A549 (cell line): ENCODE results near the gene DIP2C. TPM values are rescaled to one million over a fixed set of nuclear protein-coding genes. Genes with fewer than 3 reads are reported as not detected.

Experiments used
- ATAC-seq, 2 experiments: fragments of 200-7000 bp in 1 of 2; fragments of >200 bp in 1 of 2; cut with Nextera tagmentation in 1 of 2; cut with Tn5 transposase in 1 of 2; 3 replicates each; pipeline versions ENCODE4 v1.8.0 to v1.9.1; 2018 to 2020; ENCODE audit warnings: mild to moderate bottlenecking in 1 of 2, moderate library complexity in 1 of 2
- CTCF ChIA-PET: fragments of 300-600 bp; sonication (Branson Sonifier 250); formaldehyde crosslinking; extraction: SDS; loops from one replicate; lab custom pipeline; 2021; ENCODE audit warnings: antibody characterized with exemption, inconsistent platforms; lab: Yijun Ruan, JAX
- POLR2A ChIA-PET: fragments of 350-600 bp; formaldehyde crosslinking; extraction: SDS; loops from one replicate; lab custom pipeline; 2021; ENCODE audit warnings: antibody characterized with exemption, inconsistent platforms; lab: Yijun Ruan, JAX
- DNase-seq, 2 experiments: peaks; one replicate each; pipeline versions ENCODE4 v3.0.0 to v3.0.0-alpha.2; 2011 to 2016; ENCODE audit warnings: low read depth in 1 of 2, low spot score in 1 of 2
- FAIRE-seq: peaks from 2 replicates; lab custom pipeline; 2011; peaks lifted over from hg19 to GRCh38; lab: Jason Lieb, UNC
- H3K27ac ChIP-seq, 2 experiments: fragments of >200 bp; sonication (Bioruptor Twin); formaldehyde crosslinking; 3 replicates each; pipeline ENCODE4 v1.5.1; 2016 to 2017
- H3K4me1 ChIP-seq: fragments of >200 bp; sonication (Bioruptor Twin); formaldehyde crosslinking; 3 replicates; pipeline ENCODE4 v1.6.1; 2016
- H3K4me2 ChIP-seq: fragments of >200 bp; sonication (Bioruptor Twin); formaldehyde crosslinking; 3 replicates; pipeline ENCODE4 v1.6.1; 2016
- H3K4me3 ChIP-seq: fragments of >200 bp; sonication (Bioruptor Twin); formaldehyde crosslinking; 3 replicates; pipeline ENCODE4 v1.5.1; 2016
- H3K9me3 ChIP-seq: fragments of >200 bp; sonication (Bioruptor Twin); formaldehyde crosslinking; 3 replicates; pipeline ENCODE4 v1.6.1; 2016
- BHLHE40 ChIP-seq: IDR thresholded peaks from 2 replicates; pipeline ENCODE4 v1.6.1; 2012; ENCODE audit warnings: low read depth, low read length, inconsistent platforms
- CBX2 ChIP-seq: fragments of 200-600 bp; sonication (generic); IDR thresholded peaks from 2 replicates; pipeline ENCODE4 v1.6.1; 2016; ENCODE audit warnings: low read depth, mild to moderate bottlenecking, borderline replicate concordance
- CEBPB ChIP-seq, 2 experiments: fragments of >200 bp in 1 of 2; sonication (Bioruptor Twin) in 1 of 2; formaldehyde crosslinking in 1 of 2; IDR thresholded peaks; 2 replicates each; pipeline ENCODE4 v1.6.1; 2012 to 2016
- EHF ChIP-seq: fragments of 250-450 bp; sonication (Bioruptor Pico); IDR thresholded peaks from 2 replicates; pipeline ENCODE4 v1.5.0; 2020; ENCODE audit warnings: mild to moderate bottlenecking
- EHMT2 ChIP-seq: fragments of 200-600 bp; sonication (generic); IDR thresholded peaks from 2 replicates; pipeline ENCODE4 v1.6.1; 2016; ENCODE audit warnings: antibody characterized with exemption, low read depth, mild to moderate bottlenecking, moderate library complexity
- ESRRA ChIP-seq: fragments of 150-350 bp; IDR thresholded peaks from 2 replicates; pipeline ENCODE4 v1.6.1; 2014; ENCODE audit warnings: mild to moderate bottlenecking, low read length, borderline replicate concordance
- GATA3 ChIP-seq: IDR thresholded peaks from 2 replicates; pipeline ENCODE4 v1.6.1; 2012; ENCODE audit warnings: borderline replicate concordance
- HDAC2 ChIP-seq: fragments of 200-600 bp; sonication (generic); IDR thresholded peaks from 2 replicates; pipeline ENCODE4 v1.6.1; 2016
- HOXA7 ChIP-seq: fragments of 250-450 bp; sonication (Bioruptor Pico); IDR thresholded peaks from 2 replicates; pipeline ENCODE4 v1.5.0; 2020; ENCODE audit warnings: mild to moderate bottlenecking, moderate library complexity
- JUNB ChIP-seq: fragments of >200 bp; sonication (Bioruptor Twin); formaldehyde crosslinking; IDR thresholded peaks from 2 replicates; pipeline ENCODE4 v1.6.1; 2016
- MYC ChIP-seq: IDR thresholded peaks from 2 replicates; pipeline ENCODE4 v1.6.1; 2012; ENCODE audit warnings: mild to moderate bottlenecking, inconsistent platforms, low read length, improper control_type of control experiment, borderline replicate concordance
- NPAS2 ChIP-seq: fragments of 250-450 bp; sonication (Bioruptor Pico); IDR thresholded peaks from 2 replicates; pipeline ENCODE4 v1.8.0; 2022; ENCODE audit warnings: mild to moderate bottlenecking, moderate library complexity, borderline replicate concordance
- PHF8 ChIP-seq: fragments of 200-600 bp; sonication (generic); IDR thresholded peaks from 2 replicates; pipeline ENCODE4 v1.6.1; 2016; ENCODE audit warnings: low read depth, mild to moderate bottlenecking, antibody characterized with exemption, moderate library complexity, borderline replicate concordance
- POLR2A ChIP-seq: IDR thresholded peaks from 2 replicates; pipeline ENCODE4 v1.6.1; 2012; ENCODE audit warnings: mild to moderate bottlenecking, low read length
- RAD21 ChIP-seq, 2 experiments: fragments of >200 bp in 1 of 2; sonication (Bioruptor Twin) in 1 of 2; formaldehyde crosslinking in 1 of 2; IDR thresholded peaks in 1 of 2; conservative IDR thresholded peaks in 1 of 2; 2 replicates in 1 of 2; 3 replicates in 1 of 2; pipeline ENCODE4 v1.6.1; 2012 to 2018; ENCODE audit warnings: inconsistent platforms in 1 of 2
- RARB ChIP-seq: fragments of 250-450 bp; sonication (Bioruptor Pico); IDR thresholded peaks from 2 replicates; pipeline ENCODE4 v1.8.0; 2021; ENCODE audit warnings: mild to moderate bottlenecking, moderate library complexity
- RCOR1 ChIP-seq: fragments of 150-350 bp; IDR thresholded peaks from 2 replicates; pipeline ENCODE4 v1.6.1; 2014; ENCODE audit warnings: antibody characterized with exemption, low read length, low read depth
- RNF2 ChIP-seq: fragments of 200-600 bp; sonication (generic); IDR thresholded peaks from 2 replicates; pipeline ENCODE4 v1.6.1; 2016; ENCODE audit warnings: low read depth, mild to moderate bottlenecking, antibody characterized with exemption, moderate library complexity, borderline replicate concordance
- TFCP2L1 ChIP-seq: fragments of 250-450 bp; sonication (Bioruptor Pico); IDR thresholded peaks from 2 replicates; pipeline ENCODE4 v1.5.0; 2021; ENCODE audit warnings: mild to moderate bottlenecking
- TP53 ChIP-seq: fragments of 250-450 bp; sonication (Bioruptor Pico); IDR thresholded peaks from 2 replicates; pipeline ENCODE4 v1.5.0; 2021; ENCODE audit warnings: mild to moderate bottlenecking, moderate library complexity
- ZC3H11A ChIP-seq: fragments of 450-650 bp; IDR thresholded peaks from 2 replicates; pipeline ENCODE4 v1.6.1; 2014; ENCODE audit warnings: antibody characterized with exemption, mild to moderate bottlenecking
- ZFP36 ChIP-seq: fragments of 450-650 bp; IDR thresholded peaks from 2 replicates; pipeline ENCODE4 v1.6.1; 2014; ENCODE audit warnings: borderline replicate concordance; ENCODE audit not compliant: partially characterized antibody
- WGBS: methylation state at CpG from one replicate; pipeline ENCODE4 v1.1.6; 2017; ENCODE audit errors: missing lambda C conversion rate; 5-methylcytosine and 5-hydroxymethylcytosine counted together
- polyA plus RNA-seq, 4 experiments: library from polyadenylated mRNA; depleted of rRNA in 3 of 4; stranded (reverse); fragments of >200 nt; fragmentation: RNase III in 1 of 4; extraction: RNeasy Plus Mini Kit Qiagen cat#74134 plus additional on column Dnase treatment in 1 of 4; gene quantifications; 2 replicates in 3 of 4; 3 replicates in 1 of 4; pipeline ENCODE4 v1.2.3, GENCODE V29; 2011 to 2017
- TF ChIP-seq, protein P1 (sequence below): fragments of 250-450 bp; sonication (Bioruptor Pico); IDR thresholded peaks from 2 replicates; pipeline ENCODE4 v1.5.0; 2021; ENCODE audit warnings: mild to moderate bottlenecking, moderate library complexity, borderline replicate concordance
- TF ChIP-seq, protein P2 (sequence below): IDR thresholded peaks from 2 replicates; pipeline ENCODE4 v1.6.1; 2012
- TF ChIP-seq, protein P3 (sequence below): fragments of 200-600 bp; sonication (generic); IDR thresholded peaks from 2 replicates; pipeline ENCODE4 v1.6.1; 2016; ENCODE audit warnings: antibody characterized with exemption, mild to moderate bottlenecking, moderate library complexity
- TF ChIP-seq, protein P4 (sequence below): fragments of 250-450 bp; sonication (Bioruptor Pico); IDR thresholded peaks from 2 replicates; pipeline ENCODE4 v1.5.0; 2020; ENCODE audit warnings: low read depth, mild to moderate bottlenecking, moderate library complexity
- TF ChIP-seq, protein P5 (sequence below): fragments of >200 bp; sonication (Bioruptor Twin); formaldehyde crosslinking; IDR thresholded peaks from 3 replicates; pipeline ENCODE4 v1.6.1; 2016
- TF ChIP-seq, protein P6 (sequence below): fragments of >200 bp; sonication (Bioruptor Twin); formaldehyde crosslinking; IDR thresholded peaks from 2 replicates; pipeline ENCODE4 v1.6.1; 2016

The DIP2C gene
- polyA plus RNA-seq, 2 of the 4 experiments (the other 2 are of a cell fraction): 3.7 to 5.0 TPM

DNA sequence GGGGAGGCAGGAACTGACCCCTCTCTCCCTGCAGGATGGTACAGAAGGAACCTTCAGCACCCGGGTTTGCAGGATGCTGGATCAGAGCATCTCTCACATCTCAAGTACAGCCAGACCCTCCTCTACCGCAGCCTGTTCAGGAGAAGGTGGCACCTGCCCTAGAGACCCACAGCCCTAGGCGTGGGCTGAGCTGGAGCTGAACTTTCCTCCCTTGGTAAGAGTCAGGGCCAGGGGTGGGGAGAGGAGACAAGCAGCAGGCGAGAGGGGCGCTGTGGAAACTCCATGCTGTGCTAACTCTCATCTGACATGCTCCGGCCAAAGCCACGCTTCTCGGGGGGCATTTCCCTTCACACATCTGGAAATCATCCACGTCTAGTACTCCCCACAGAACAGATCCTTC, 154.4 kb downstream of the DIP2C start:
- H3K9me3 ChIP-seq: no peaks in the 10 kb centered on the region
- DNase-seq (no peak), FAIRE-seq (no peak), ATAC-seq (no peak)
- POLR2A ChIA-PET: no interaction called here
- CTCF ChIA-PET: no interaction called here
- TF ChIP-seq HOXA7 (CRISPR knock-in tag): no peak
- TF ChIP-seq BHLHE40: no peak
- no peak for TF ChIP-seq ZFP36
- TF ChIP-seq JUNB: no peak
- no peak for TF ChIP-seq RARB
- TF ChIP-seq RAD21 (conservative IDR thresholded peaks at IDR 0.05 in 1 of 2, IDR thresholded peaks at IDR 0.05 in 1 of 2): no peak
- TF ChIP-seq TFCP2L1 (CRISPR knock-in tag): no peak
- TF ChIP-seq ESRRA: no peak
- TF ChIP-seq, protein P1, sequence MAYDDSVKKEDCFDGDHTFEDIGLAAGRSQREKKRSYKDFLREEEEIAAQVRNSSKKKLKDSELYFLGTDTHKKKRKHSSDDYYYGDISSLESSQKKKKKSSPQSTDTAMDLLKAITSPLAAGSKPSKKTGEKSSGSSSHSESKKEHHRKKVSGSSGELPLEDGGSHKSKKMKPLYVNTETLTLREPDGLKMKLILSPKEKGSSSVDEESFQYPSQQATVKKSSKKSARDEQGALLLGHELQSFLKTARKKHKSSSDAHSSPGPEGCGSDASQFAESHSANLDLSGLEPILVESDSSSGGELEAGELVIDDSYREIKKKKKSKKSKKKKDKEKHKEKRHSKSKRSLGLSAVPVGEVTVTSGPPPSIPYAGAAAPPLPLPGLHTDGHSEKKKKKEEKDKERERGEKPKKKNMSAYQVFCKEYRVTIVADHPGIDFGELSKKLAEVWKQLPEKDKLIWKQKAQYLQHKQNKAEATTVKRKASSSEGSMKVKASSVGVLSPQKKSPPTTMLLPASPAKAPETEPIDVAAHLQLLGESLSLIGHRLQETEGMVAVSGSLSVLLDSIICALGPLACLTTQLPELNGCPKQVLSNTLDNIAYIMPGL (CRISPR knock-in tag): no peak
- no peak for TF ChIP-seq TP53 (CRISPR knock-in tag)
- TF ChIP-seq, protein P2, sequence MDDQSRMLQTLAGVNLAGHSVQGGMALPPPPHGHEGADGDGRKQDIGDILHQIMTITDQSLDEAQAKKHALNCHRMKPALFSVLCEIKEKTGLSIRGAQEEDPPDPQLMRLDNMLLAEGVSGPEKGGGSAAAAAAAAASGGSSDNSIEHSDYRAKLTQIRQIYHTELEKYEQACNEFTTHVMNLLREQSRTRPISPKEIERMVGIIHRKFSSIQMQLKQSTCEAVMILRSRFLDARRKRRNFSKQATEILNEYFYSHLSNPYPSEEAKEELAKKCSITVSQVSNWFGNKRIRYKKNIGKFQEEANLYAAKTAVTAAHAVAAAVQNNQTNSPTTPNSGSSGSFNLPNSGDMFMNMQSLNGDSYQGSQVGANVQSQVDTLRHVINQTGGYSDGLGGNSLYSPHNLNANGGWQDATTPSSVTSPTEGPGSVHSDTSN: no peak
- TF ChIP-seq, protein P3, sequence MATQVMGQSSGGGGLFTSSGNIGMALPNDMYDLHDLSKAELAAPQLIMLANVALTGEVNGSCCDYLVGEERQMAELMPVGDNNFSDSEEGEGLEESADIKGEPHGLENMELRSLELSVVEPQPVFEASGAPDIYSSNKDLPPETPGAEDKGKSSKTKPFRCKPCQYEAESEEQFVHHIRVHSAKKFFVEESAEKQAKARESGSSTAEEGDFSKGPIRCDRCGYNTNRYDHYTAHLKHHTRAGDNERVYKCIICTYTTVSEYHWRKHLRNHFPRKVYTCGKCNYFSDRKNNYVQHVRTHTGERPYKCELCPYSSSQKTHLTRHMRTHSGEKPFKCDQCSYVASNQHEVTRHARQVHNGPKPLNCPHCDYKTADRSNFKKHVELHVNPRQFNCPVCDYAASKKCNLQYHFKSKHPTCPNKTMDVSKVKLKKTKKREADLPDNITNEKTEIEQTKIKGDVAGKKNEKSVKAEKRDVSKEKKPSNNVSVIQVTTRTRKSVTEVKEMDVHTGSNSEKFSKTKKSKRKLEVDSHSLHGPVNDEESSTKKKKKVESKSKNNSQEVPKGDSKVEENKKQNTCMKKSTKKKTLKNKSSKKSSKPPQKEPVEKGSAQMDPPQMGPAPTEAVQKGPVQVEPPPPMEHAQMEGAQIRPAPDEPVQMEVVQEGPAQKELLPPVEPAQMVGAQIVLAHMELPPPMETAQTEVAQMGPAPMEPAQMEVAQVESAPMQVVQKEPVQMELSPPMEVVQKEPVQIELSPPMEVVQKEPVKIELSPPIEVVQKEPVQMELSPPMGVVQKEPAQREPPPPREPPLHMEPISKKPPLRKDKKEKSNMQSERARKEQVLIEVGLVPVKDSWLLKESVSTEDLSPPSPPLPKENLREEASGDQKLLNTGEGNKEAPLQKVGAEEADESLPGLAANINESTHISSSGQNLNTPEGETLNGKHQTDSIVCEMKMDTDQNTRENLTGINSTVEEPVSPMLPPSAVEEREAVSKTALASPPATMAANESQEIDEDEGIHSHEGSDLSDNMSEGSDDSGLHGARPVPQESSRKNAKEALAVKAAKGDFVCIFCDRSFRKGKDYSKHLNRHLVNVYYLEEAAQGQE: no peak
- no peak for TF ChIP-seq EHF (CRISPR knock-in tag)
- no peak for TF ChIP-seq ZC3H11A
- no peak overlapping the region for H3K4me3 ChIP-seq
- no peak overlapping the region for H3K27ac ChIP-seq
- no peaks in the 10 kb centered on the region for H3K4me1 ChIP-seq
- H3K4me2 ChIP-seq: no peak overlapping the region
- WGBS: 92% methylated on average over 9 of the region's 9 CpGs

DNA sequence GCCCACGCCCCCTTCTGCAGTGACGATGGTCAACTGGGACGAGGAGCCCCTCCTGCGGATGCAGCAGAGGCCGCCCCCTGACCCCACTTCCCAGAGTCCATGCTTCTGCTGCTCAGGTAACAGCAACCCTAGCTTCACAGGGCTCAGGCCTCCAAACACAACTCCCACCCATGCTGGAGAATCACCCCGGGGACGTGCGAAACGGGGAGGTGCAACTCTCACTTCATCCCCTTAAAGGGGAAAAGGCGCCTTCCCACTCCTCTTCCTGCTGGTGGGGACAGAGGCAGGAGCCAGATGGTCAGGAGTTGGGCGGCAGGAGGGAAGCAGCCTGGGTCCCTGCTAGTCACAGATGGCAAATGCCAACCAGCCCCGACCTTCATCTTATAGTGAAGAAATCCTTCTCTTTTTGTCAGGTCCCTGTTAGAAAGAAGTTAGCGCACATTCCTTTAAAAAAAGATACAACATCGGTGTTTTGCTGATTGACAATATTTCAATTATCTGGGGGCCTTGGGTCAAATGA, 155.4 kb downstream of the DIP2C start:
- no peak for TF ChIP-seq RCOR1
- no peak for TF ChIP-seq EHMT2
- TF ChIP-seq RARB: no peak
- TF ChIP-seq, protein P4, sequence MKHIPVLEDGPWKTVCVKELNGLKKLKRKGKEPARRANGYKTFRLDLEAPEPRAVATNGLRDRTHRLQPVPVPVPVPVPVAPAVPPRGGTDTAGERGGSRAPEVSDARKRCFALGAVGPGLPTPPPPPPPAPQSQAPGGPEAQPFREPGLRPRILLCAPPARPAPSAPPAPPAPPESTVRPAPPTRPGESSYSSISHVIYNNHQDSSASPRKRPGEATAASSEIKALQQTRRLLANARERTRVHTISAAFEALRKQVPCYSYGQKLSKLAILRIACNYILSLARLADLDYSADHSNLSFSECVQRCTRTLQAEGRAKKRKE (CRISPR knock-in tag): no peak
- TF ChIP-seq, protein P5, sequence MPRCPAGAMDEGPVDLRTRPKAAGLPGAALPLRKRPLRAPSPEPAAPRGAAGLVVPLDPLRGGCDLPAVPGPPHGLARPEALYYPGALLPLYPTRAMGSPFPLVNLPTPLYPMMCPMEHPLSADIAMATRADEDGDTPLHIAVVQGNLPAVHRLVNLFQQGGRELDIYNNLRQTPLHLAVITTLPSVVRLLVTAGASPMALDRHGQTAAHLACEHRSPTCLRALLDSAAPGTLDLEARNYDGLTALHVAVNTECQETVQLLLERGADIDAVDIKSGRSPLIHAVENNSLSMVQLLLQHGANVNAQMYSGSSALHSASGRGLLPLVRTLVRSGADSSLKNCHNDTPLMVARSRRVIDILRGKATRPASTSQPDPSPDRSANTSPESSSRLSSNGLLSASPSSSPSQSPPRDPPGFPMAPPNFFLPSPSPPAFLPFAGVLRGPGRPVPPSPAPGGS: no peak
- no peak for TF ChIP-seq POLR2A
- no peak for TF ChIP-seq HDAC2
- TF ChIP-seq GATA3: no peak
- no peak for TF ChIP-seq CEBPB (IDR thresholded peaks at IDR 0.05)
- no peak for TF ChIP-seq RAD21 (conservative IDR thresholded peaks at IDR 0.05 in 1 of 2, IDR thresholded peaks at IDR 0.05 in 1 of 2)
- no peak for TF ChIP-seq TP53 (CRISPR knock-in tag)
- no peak for TF ChIP-seq NPAS2 (CRISPR knock-in tag)
- TF ChIP-seq MYC: no peak
- TF ChIP-seq, protein P6, sequence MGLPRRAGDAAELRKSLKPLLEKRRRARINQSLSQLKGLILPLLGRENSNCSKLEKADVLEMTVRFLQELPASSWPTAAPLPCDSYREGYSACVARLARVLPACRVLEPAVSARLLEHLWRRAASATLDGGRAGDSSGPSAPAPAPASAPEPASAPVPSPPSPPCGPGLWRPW: no peak
- TF ChIP-seq CBX2: no peak
- no peak for TF ChIP-seq RNF2
- no peak for TF ChIP-seq PHF8
- TF ChIP-seq, all 56 proteins: peak for 0
- ATAC-seq: no peak
- FAIRE-seq: no peak
- WGBS: 89% methylated on average over 14 of the region's 14 CpGs
- Histone ChIP-seq H3K4me1 (no peaks in the 10 kb centered on the region), H3K4me3 (no peak overlapping the region), H3K27ac (no peak overlapping the region), H3K4me2 (no peak overlapping the region), H3K9me3 (no peaks in the 10 kb centered on the region)
- POLR2A ChIA-PET: no interaction called here
- DNase-seq: no peak
- CTCF ChIA-PET: no interaction called here
